Neural progenitor cell (in vitro differentiated cells): ENCODE results near the gene MCF2L2.

ENCODE experiments used
- EZH2 ChIP-seq: fragments of 200-600 bp; sonication (generic); IDR thresholded peaks from 2 replicates; pipeline ENCODE4 v1.6.1; 2017; ENCODE audit warnings: antibody characterized with exemption, mild to moderate bottlenecking, moderate library complexity
- EZH2phosphoT487 ChIP-seq: fragments of 200-600 bp; sonication (generic); IDR thresholded peaks from 2 replicates; pipeline ENCODE4 v1.6.1; 2017; ENCODE audit warnings: antibody characterized with exemption
- TF ChIP-seq, protein P1 (sequence below): fragments of 200-600 bp; sonication (generic); IDR thresholded peaks from 2 replicates; pipeline ENCODE4 v1.5.1; 2017; ENCODE audit warnings: antibody characterized with exemption, mild to moderate bottlenecking

DNA sequence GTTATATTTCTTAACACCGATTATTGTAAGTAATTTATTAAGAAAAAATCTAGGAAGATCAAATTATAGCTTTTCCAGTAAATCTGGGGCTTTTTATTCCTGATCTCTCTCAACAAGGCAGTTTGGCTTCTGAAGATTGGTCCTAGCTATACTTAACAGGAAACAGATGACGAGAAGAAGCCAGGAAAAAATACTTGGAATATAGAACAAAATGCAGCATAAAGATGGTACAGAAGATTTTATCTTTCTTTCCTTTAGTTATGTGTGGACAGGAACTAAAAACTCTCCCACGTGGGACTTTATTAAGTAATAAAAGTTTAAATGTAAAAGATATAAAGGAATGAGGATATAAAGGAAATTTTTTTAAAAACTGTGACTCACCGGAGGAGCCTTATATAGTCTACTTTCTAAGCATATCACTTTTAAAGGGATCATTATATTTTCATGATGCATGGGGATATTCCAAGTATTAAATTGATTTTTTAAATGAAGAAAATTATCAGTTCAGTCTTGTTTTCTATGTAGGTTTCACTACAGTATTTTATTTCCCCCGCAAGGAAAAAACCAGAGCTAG is 167.2 kb downstream of the MCF2L2 start:
- no peak for TF ChIP-seq EZH2phosphoT487
- TF ChIP-seq, protein P1, sequence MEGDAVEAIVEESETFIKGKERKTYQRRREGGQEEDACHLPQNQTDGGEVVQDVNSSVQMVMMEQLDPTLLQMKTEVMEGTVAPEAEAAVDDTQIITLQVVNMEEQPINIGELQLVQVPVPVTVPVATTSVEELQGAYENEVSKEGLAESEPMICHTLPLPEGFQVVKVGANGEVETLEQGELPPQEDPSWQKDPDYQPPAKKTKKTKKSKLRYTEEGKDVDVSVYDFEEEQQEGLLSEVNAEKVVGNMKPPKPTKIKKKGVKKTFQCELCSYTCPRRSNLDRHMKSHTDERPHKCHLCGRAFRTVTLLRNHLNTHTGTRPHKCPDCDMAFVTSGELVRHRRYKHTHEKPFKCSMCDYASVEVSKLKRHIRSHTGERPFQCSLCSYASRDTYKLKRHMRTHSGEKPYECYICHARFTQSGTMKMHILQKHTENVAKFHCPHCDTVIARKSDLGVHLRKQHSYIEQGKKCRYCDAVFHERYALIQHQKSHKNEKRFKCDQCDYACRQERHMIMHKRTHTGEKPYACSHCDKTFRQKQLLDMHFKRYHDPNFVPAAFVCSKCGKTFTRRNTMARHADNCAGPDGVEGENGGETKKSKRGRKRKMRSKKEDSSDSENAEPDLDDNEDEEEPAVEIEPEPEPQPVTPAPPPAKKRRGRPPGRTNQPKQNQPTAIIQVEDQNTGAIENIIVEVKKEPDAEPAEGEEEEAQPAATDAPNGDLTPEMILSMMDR: no peak
- TF ChIP-seq EZH2: no peak
